ENCODE data around the gene PPARA.

The PPARA gene

DNA sequence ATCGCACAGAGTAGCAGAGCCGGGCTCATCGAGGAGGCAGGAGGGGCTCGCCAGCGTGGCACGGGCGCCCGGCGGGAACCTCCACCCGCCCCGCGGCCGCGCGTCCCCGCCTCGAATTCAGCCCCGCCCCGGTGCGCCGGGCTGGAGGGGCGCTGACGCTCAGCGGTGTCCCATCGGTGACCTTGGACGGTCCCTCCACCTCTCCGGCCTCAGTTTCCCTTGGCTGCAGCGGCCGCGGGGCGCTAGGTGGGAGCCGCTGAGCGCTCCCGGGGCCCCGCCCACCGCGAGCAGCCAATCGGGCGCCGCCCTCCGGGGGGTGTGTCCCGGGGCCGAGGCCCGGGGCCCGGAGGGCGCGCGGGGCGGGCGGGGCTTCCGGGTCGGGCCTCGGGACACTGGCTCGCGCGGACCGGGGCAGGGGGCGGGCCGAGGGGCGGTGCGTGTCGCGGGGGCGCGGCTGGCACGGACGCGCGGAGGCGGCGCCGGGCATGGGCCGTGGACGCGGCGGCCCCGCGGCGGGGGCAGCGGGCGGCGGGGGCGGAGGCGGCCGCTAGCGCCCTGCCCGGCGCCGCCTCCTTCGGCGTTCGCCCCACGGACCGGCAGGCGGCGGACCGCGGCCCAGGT, at the start of gene PPARA:
Gene PPARA, plus strand, starts transcription at position 493 of the 621 bp plus-strand sequence. CDS start 47,858 bp downstream, outside the sequence.
- DNase-seq: no peak

DNA sequence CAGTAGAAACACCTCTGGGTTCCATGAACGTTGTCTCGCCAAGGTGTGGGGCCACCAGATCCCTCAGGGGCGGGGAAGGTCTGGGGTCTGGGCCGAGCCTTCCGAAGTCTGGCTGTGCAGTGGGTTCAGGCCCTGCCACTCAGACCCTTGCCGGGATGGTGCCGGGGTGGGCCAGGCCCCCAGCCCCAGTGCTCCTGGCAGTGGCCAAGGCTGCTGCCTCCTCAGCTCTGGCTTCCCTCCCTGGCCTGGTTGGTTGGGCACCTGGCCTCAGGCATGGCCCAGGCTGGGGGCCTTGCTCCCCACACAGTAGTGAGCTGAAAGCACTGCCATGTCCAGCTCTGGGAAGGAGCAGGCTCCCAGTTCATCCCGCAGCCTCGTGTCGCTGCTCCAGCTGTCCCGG, 48.2 kb upstream of the PPARA start:
- no peak for DNase-seq

DNA sequence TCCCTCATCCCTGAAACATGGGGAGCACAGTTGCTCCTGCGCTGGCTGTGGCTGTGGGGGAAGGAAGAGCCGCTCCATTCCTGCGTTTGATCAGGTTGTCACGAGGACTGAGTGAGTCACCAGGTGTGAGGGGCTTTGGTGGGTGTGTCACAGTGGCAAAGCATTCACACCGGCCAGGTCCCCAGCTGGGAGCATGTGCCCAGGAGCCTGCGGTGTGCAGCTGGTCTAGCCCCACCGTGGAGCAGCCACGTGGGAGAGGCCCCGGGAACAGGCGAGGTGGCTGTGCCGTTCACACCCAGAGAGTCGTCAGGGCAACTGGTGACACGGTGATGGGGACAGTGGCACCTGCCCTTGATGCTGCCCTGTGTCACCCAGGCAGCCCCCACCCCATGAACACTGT, 47.6 kb upstream of the PPARA start:
- DNase-seq: no peak

DNA sequence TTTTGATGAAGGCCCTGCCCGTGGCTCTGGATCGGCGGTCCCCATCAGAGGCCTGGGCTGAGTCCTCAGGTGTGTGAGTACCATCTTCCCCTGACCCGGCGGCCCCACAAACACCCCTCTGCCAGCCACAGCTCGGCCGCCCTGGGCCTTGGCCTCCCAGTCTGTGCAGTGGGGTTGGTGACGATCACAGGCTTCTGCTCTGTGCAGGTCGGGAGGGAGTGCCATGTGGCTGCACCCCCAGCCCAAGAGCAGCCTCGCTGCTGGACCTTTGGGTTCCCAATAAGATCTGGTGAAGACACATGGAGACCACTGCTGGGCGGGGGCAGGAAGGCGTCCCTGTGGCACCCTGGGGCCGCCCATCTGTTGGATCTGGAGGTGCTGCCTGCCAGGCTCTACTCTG, 47.1 kb upstream of the PPARA start:
- DNase-seq: no peak

- no peak for DNase-seq
Measured at GRCh38 chr22:46103664-46104063, 46.7 kb upstream of the PPARA start.

DNA sequence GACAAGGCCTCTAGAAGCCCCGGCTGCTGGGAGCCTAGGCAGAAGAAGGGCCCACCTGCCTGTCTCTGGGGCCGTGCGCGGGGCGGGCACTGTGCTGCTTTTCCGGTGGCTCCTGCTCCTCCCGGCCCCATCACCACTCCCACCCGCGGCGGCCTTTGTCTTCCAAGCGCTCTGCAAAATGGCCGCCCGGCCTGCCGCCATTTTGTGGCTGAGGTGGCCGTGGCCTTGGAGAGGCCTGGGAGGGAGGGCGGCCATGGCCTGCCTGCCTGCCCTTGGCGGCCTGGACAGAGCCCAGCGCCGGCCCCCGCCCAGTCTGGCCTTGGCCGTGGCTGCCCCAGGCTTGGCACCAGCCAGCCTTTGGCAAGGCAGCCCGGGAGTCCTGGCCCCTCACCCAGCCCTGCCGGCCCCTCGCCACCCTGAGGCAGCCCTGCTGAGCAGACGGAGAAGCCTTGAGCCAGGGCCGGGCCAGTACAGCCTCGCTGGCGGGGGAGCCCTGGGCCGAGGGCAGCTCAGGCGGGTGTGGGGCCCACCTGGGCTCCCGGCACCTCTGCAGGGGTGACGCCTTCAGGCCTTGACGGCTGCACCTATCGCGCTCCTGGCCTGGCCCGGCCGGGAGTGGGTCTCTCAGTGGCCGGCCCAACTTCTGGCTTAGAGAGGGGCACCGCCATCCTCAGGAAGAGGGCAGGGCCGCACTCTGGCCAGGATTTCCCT, 46.0 kb upstream of the PPARA start:
- peak; percentile 75 for DNase-seq

DNA sequence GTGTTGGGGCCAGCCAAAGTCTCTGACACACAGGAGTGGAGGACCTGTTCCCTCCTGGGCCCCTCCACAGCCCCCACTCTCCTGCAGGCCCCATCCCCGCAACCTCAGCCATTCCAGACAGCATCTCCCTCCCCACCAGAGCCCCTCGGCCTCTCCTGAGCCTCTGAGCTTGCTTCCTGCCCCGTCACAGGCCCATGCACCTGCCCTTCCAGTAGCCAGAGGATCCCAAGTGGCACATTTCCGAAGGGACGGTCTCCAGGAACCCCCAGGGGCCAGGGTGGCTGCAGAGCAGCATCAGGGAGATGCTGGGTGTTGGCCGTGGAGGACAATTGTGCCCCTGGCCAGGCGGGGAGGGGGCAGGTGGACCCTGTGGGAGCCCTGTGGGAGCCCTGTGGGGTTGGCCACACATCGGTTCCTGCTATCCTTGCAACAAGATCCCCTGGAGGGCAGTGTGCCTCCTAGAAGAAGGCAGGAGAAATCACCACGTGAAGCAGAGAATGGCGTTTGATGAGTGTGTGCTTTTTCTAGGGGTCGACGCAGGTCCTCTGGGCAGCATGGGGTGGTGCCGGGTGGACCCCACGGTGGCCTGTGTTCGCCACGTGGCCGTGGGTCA, 45.3 kb upstream of the PPARA start:
- DNase-seq: no peak

- no peak for DNase-seq
Measured at GRCh38 chr22:46105494-46106278, 44.6 kb upstream of the PPARA start.

DNA sequence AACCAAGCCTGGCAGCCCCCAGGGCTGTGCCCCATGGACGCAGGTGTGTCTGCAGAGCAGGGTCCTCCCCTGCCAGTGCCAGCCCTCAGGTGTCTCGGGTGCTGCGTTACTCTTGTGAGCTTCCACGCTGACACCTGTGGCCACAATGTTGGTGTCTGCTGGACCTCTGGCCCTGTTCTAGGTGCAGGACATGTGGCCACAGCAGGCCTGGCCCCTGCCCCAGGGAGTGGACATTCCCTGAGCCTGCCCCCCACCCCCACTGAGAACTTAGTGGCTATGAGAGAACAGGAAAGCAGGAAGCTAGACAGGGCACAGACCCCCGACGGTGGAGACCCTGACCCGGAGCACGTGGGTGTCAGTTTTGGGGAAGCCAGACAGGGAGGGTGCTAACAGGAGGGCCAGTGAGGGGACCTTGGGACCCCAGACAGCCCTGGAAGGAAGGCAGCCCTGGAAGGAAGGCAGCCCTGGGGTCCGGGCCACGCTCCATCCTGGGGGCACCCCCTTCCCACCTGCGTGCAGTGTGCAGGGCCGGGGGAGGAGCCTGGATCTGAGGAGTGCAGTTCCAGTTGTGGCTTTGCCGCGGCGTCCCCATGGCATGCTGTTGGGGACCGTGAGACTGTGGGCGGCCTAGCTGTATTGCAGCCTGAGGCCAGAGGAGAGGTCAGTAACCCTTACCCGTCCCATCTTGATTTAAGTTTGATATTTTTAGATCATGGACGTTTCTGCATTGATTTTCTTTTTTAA, 43.9 kb upstream of the PPARA start:
- no peak for DNase-seq

DNA sequence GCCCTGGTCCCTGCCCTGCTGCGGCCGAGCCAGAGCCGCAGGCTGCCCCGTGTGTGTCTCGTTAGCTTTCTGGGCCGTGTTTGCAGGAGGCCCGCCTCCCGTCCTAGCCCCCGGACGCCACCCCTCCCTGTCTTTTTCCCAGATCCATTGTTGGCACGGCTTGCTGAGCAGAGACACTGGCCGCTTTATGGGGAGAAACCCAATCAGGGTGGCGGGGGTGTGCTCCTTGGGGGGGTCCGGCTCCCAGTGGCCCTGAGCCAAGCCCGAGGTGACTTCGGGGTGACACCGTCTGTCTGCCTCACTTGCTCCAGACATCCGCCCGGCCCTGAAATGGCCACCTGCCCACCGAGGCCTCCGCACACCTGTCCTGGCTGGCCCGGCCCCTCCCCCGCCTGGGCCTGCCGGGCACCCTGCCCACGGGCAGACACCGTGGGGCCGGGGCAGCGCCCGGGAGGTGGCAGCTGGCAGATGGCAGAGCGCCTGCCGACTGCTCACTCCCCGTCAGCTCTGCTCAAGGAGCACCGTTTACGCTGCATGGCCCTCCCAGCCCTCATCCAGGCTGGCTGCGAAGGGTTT, 43.1 kb upstream of the PPARA start:
- no peak for DNase-seq

DNA sequence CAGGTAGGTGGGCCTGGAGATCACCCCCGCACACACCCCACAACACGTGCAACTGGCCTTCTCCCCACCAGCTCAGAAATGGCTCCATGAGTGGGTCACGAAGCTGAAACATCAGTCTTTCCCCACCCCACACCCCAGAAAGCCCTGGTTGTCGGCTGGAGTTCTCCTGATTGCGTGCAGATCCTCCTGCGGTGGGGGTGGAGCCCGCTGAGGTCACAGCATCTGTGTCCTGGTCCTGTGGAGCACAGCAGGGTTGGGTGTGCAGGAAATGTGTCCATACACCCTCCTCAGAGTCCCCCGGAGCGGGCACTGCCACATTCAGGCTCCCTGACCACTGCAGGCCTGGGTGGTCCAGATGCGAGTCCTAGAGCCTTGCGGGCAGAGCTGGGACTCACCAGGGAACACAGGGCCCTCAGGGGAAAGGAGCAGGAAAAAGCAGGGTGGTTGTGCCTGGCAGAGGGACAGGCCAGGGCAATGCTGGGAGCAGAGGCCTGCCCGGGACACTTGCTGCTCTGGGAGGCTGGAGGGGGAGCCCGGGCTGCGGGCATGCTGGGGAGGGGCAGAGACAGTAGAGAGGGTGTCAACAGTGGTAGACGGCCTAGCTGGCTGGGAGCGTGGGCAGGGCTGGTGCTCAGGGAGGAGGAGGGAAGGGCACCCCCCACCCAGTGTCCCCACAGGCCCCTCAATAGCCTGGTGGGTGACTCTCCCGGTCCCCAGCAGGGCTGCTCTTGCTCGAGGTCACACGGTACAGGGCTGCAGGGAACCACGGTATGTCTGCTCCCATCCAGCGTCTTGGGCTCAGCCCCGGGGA, 42.4 kb upstream of the PPARA start:
- no peak for DNase-seq

GRCh38 chr22:46108564-46109473, 41.5 kb upstream of the PPARA start:
- no peak for DNase-seq

- no peak for DNase-seq
Measured at GRCh38 chr22:46109474-46110003, 40.8 kb upstream of the PPARA start.

- no peak for DNase-seq
Measured at GRCh38 chr22:46110215-46110614, 40.1 kb upstream of the PPARA start.

GRCh38 chr22:46111645-46112306, 38.5 kb upstream of the PPARA start:
- no peak for DNase-seq

- DNase-seq: no peak
Measured at GRCh38 chr22:46112405-46112804, 37.9 kb upstream of the PPARA start.

GRCh38 chr22:46113110-46113909, 37.0 kb upstream of the PPARA start:
- no peak for DNase-seq

GRCh38 chr22:46113910-46114517, 36.3 kb upstream of the PPARA start:
- no peak for DNase-seq
